ENCODE measurements around the gene MSH5.

MSH5 gene

DNA sequence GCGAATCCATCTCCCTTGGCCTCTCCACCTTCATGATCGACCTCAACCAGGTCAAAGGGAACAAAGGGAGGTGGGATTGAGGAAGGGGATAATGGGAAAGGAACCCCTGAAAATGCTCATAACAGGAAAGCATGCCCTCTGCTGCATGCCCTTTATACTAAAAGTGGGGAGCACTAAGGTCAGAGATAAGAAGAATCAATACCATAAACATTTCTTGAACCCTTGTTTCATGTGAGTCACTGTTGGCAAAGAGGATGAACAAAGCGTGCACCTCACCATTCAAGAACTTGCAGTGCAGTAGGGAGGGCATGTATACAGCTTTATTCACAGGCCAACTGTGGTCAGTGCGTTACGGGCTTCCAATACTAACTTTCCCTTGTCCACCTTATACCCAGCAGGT is 21.0 kb downstream of the MSH5 start:
- Mint-ChIP-seq H3K27ac (ENCODE audit: low read depth) (no peak overlapping the region), H3K4me1 (peaks cover 15% of the 10 kb centered on the region), H3K9me3 (no peaks in the 10 kb centered on the region), H3K27me3 (no peaks in the 10 kb centered on the region), H3K36me3 (ENCODE audit: insufficient read depth) (peaks cover 10% of the 10 kb centered on the region), H3K4me3 (no peak overlapping the region)
- no peak for ATAC-seq (replicated peaks; ENCODE audit: extremely low read depth, poor library complexity, severe bottlenecking)
- DNase-seq (ENCODE audit: low spot score in 2 of 2): no peak

GRCh38 chr6:31761343-31761742 is 21.5 kb downstream of the MSH5 start:
- peaks cover 15% of the 10 kb centered on the region for H3K4me1 Mint-ChIP-seq
- no peak overlapping the region for H3K27ac Mint-ChIP-seq (ENCODE audit: low read depth)
- ATAC-seq (replicated peaks; ENCODE audit: extremely low read depth, poor library complexity, severe bottlenecking): no peak
- H3K27me3 Mint-ChIP-seq: no peaks in the 10 kb centered on the region
- no peak overlapping the region for H3K4me3 Mint-ChIP-seq
- no peak for DNase-seq (ENCODE audit: low spot score in 2 of 2)
- H3K36me3 Mint-ChIP-seq (ENCODE audit: insufficient read depth): peaks cover 10% of the 10 kb centered on the region
- H3K9me3 Mint-ChIP-seq: no peaks in the 10 kb centered on the region

- Mint-ChIP-seq H3K9me3 (no peaks in the 10 kb centered on the region), H3K27me3 (no peaks in the 10 kb centered on the region), H3K4me1 (peaks cover 15% of the 10 kb centered on the region), H3K27ac (ENCODE audit: low read depth) (peak within 1 kb of the TSS; percentile 16), H3K36me3 (ENCODE audit: insufficient read depth) (peaks cover 11% of the 10 kb centered on the region), H3K4me3 (no peak within 1 kb of the TSS)
- DNase-seq (ENCODE audit: low spot score in 2 of 2) (no peak), ATAC-seq (replicated peaks; ENCODE audit: extremely low read depth, poor library complexity, severe bottlenecking) (no peak)
Observed at GRCh38 chr6:31762356-31762755, 22.6 kb downstream of the MSH5 start, which contains the start of gene SAPCD1. TSS of gene SAPCD1 (plus strand) at chr6:31762656. CDS start at chr6:31763055, 399 bp downstream.

DNA sequence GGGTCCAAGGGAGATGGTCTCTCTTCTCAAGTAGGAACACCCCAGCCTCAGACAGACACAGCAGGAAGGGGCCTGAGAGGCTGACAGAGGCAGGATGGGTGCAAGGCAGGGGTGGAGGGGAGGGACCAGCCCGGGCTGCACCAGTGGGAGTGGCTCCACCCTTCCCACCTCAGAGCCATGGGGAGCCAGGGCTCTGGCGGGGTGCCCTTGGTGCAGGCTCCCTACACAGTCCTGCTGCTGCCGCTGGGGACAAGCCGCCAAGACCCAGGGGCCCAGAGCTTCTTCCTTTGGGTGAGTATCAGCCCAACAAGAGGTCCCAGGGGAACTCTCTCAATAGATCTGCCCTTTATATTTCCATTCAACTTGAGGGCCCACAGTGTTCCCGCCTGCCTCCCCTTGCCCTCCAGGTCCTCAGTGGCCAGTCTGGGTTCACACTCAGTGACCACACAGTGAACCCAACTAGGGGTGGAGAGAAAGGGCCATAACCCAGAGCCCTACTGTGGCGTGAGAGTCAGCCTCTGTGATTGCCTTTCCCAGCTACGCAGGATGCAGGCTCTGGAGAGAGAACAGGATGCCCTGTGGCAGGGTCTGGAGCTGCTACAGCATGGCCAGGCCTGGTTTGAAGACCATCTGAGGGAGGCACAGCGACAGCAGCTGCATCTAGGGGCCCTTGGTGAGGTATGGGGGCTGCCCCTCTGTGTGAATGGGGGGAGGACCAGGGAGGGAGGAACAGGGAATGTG is 23.2 kb downstream of the MSH5 start:
- Mint-ChIP-seq H3K9me3 (no peaks in the 10 kb centered on the region), H3K4me3 (no peak overlapping the region), H3K4me1 (peaks cover 13% of the 10 kb centered on the region), H3K27me3 (no peaks in the 10 kb centered on the region), H3K27ac (ENCODE audit: low read depth) (no peak overlapping the region), H3K36me3 (ENCODE audit: insufficient read depth) (peaks cover 12% of the 10 kb centered on the region)
- DNase-seq (ENCODE audit: low spot score in 2 of 2) (no peak), ATAC-seq (replicated peaks; ENCODE audit: extremely low read depth, poor library complexity, severe bottlenecking) (no peak)

- DNase-seq (ENCODE audit: low spot score in 2 of 2): no peak
- H3K27me3 Mint-ChIP-seq: no peaks in the 10 kb centered on the region
- peaks cover 9% of the 10 kb centered on the region for H3K4me1 Mint-ChIP-seq
- no peaks in the 10 kb centered on the region for H3K9me3 Mint-ChIP-seq
- peaks cover 10% of the 10 kb centered on the region for H3K36me3 Mint-ChIP-seq (ENCODE audit: insufficient read depth)
- no peak overlapping the region for H3K4me3 Mint-ChIP-seq
- ATAC-seq (replicated peaks; ENCODE audit: extremely low read depth, poor library complexity, severe bottlenecking): no peak
- H3K27ac Mint-ChIP-seq (ENCODE audit: low read depth): no peak overlapping the region
Observed at GRCh38 chr6:31763619-31763940, 23.8 kb downstream of the MSH5 start.

GRCh38 chr6:31764198-31764597 is 24.4 kb downstream of the MSH5 start:
- H3K4me1 Mint-ChIP-seq: peaks cover 9% of the 10 kb centered on the region
- H3K4me3 Mint-ChIP-seq: no peak overlapping the region
- peaks cover 9% of the 10 kb centered on the region for H3K36me3 Mint-ChIP-seq (ENCODE audit: insufficient read depth)
- ATAC-seq (replicated peaks; ENCODE audit: extremely low read depth, poor library complexity, severe bottlenecking): no peak
- H3K9me3 Mint-ChIP-seq: no peaks in the 10 kb centered on the region
- no peaks in the 10 kb centered on the region for H3K27me3 Mint-ChIP-seq
- H3K27ac Mint-ChIP-seq (ENCODE audit: low read depth): no peak overlapping the region
- DNase-seq (ENCODE audit: low spot score in 2 of 2): no peak

DNA sequence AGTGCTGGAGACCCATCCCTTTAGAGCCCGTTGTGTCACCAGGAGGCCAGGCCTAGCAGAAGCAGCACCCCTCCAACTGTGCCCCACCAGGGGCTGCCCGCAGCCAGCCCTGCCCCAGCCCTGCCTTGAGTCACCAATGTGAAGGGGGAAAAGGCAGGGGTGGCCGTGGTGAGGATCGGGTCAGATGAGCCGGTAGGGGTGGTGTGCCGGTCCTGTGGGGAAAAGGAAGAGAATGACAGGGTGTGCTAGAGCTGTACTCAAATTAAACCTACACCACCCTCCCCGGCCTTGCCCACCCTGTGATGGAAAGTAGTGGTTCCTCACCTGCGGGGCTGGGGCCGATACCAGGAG is 25.7 kb downstream of the MSH5 start:
- DNase-seq (ENCODE audit: low spot score in 2 of 2): no peak
- no peak for ATAC-seq (replicated peaks; ENCODE audit: extremely low read depth, poor library complexity, severe bottlenecking)
- H3K4me3 Mint-ChIP-seq: no peak overlapping the region
- H3K27me3 Mint-ChIP-seq: no peaks in the 10 kb centered on the region
- no peaks in the 10 kb centered on the region for H3K9me3 Mint-ChIP-seq
- H3K4me1 Mint-ChIP-seq: peaks cover 12% of the 10 kb centered on the region
- no peak overlapping the region for H3K27ac Mint-ChIP-seq (ENCODE audit: low read depth)
- peaks cover 9% of the 10 kb centered on the region for H3K36me3 Mint-ChIP-seq (ENCODE audit: insufficient read depth)

- H3K27ac Mint-ChIP-seq (ENCODE audit: low read depth): peak overlapping the region; percentile 51
- H3K36me3 Mint-ChIP-seq (ENCODE audit: insufficient read depth): peaks cover 9% of the 10 kb centered on the region
- DNase-seq (ENCODE audit: low spot score in 2 of 2) (no peak), ATAC-seq (replicated peaks; ENCODE audit: extremely low read depth, poor library complexity, severe bottlenecking) (no peak)
- H3K4me1 Mint-ChIP-seq: peaks cover 14% of the 10 kb centered on the region
- no peaks in the 10 kb centered on the region for H3K27me3 Mint-ChIP-seq
- no peak overlapping the region for H3K4me3 Mint-ChIP-seq
- H3K9me3 Mint-ChIP-seq: no peaks in the 10 kb centered on the region
Observed at GRCh38 chr6:31765910-31766794, 26.3 kb downstream of the MSH5 start.

DNA sequence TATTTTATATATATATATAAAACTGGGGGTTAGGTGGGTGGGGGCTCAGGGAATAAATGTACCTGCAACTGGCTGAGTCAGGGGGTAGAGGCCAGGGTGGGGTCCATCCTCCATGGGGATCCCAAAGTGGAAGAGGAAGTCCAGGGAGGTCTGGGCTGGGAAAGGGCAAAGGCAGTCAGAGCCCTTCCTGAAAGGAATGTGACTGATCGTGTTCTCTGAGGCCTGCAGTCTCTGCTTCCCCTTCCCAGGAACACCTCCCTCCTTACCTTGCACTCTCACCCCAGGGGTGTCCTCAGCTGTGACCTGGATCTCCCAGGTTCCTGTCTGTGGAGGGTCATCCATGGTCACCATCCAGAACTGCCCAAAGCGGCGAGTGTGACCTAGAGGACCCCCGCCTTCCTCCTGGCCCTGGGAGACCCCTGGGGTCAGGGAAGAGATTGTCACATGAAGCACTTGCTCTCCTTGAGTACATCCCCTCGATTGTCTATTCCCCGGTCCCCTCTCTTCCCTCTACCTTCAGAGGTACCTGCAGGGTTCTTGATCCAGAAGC is 27.4 kb downstream of the MSH5 start:
- no peak overlapping the region for H3K27ac Mint-ChIP-seq (ENCODE audit: low read depth)
- peaks cover 9% of the 10 kb centered on the region for H3K36me3 Mint-ChIP-seq (ENCODE audit: insufficient read depth)
- DNase-seq (ENCODE audit: low spot score in 2 of 2): no peak

DNA sequence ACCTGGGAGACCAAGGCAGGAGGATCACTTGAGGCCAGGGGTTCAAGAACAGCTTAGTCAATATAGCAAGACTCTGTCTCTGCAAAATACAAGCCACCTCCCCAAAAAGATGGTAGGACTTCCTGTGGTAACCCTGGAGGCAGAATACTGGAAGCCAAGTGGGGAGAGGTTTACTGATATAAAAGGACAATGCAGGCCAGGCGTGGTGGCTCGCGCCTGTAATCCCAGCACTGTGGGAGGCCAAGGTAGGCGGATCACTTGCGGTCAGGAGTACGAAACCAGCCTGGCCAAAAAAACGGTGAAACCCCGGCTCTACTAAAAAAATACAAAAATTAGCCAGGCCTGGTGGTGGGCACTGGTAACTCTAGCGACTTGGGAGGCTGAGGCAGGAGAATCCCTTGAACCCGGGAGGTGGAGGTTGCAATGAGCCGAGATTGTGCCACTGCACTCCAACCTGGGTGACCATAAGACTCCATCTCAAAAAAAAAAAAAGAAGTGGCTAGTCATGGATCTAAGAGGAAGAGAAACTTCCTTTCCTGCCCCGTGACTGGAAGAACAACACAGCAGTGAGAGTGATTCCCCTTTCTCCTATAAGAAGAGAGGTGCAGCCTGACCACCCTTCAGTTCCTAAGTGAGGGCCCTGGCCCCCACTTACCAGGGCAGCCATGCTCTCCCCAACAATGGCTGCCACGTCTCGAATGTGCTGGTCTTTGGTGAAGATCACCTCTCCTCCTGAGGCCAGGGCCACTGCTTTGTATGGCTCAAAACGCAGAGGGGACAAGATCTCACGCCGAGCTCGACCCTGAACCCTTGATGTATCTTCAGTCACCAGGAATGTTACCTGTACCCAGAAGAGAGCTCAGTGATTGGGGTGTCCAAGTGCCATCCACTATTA is 28.8 kb downstream of the MSH5 start:
- ATAC-seq (replicated peaks; ENCODE audit: extremely low read depth, poor library complexity, severe bottlenecking) (no peak), DNase-seq (ENCODE audit: low spot score in 2 of 2) (no peak)
- Mint-ChIP-seq H3K27me3 (no peaks in the 10 kb centered on the region), H3K9me3 (no peaks in the 10 kb centered on the region), H3K4me1 (peaks cover 28% of the 10 kb centered on the region), H3K4me3 (no peak overlapping the region), H3K27ac (ENCODE audit: low read depth) (no peak overlapping the region), H3K36me3 (ENCODE audit: insufficient read depth) (peaks cover 7% of the 10 kb centered on the region)

More for the DNA sequence above, 27.4 kb downstream of the MSH5 start:
- Mint-ChIP-seq H3K4me3 (no peak overlapping the region), H3K27me3 (no peaks in the 10 kb centered on the region), H3K9me3 (no peaks in the 10 kb centered on the region), H3K4me1 (peaks cover 18% of the 10 kb centered on the region)
- ATAC-seq (replicated peaks; ENCODE audit: extremely low read depth, poor library complexity, severe bottlenecking): no peak

GRCh38 chr6:31769684-31770371 is 30.0 kb downstream of the MSH5 start:
- H3K4me1 Mint-ChIP-seq: peaks cover 28% of the 10 kb centered on the region

DNA sequence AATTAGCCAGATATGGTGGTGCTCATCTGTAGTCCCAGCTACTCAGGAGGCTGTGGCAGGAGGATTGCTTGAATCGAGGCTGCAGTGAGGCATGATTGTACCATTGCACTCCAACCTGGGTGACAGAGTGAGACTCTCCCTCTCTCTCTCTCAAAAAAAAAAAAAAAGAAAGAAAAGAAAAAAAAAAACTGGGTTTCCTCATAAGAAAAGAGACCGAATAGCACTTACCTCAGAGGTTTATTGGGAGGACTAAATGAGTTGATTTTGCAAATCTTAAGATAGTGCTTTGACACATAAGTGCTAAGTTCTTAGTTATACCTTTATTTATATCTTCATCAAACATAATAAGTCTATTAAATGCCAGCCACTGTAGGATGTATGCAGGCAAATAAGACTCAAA is 31.1 kb downstream of the MSH5 start:
- DNase-seq (ENCODE audit: low spot score in 2 of 2): no peak
- H3K36me3 Mint-ChIP-seq (ENCODE audit: insufficient read depth): peaks cover 2% of the 10 kb centered on the region
- H3K9me3 Mint-ChIP-seq: no peaks in the 10 kb centered on the region
- peak overlapping the region; percentile 7 for H3K4me3 Mint-ChIP-seq
- no peak overlapping the region for H3K27ac Mint-ChIP-seq (ENCODE audit: low read depth)
- peaks cover 29% of the 10 kb centered on the region for H3K4me1 Mint-ChIP-seq
- no peak for ATAC-seq (replicated peaks; ENCODE audit: extremely low read depth, poor library complexity, severe bottlenecking)
- no peaks in the 10 kb centered on the region for H3K27me3 Mint-ChIP-seq

More at GRCh38 chr6:31769684-31770371, 30.0 kb downstream of the MSH5 start:
- Mint-ChIP-seq H3K27ac (ENCODE audit: low read depth) (peak overlapping the region; percentile 52), H3K27me3 (no peaks in the 10 kb centered on the region), H3K4me3 (no peak overlapping the region), H3K36me3 (ENCODE audit: insufficient read depth) (peaks cover 5% of the 10 kb centered on the region), H3K9me3 (no peaks in the 10 kb centered on the region)
- peak; percentile 70 for ATAC-seq (replicated peaks; ENCODE audit: extremely low read depth, poor library complexity, severe bottlenecking)
- DNase-seq (ENCODE audit: low spot score in 2 of 2): peak; percentile 75 to 77
